GM12878 (cell line): ENCODE results near the gene ZNF783.

Experiments
- EP300 ChIP-seq, 2 experiments: fragments of 150-350 bp in 1 of 2; IDR thresholded peaks; 2 replicates each; pipeline ENCODE4 v1.6.1; 2011 to 2012; ENCODE audit warnings: low read depth in 2 of 2, low read length in 2 of 2, borderline replicate concordance in 1 of 2, improper control_type of control experiment in 1 of 2, inconsistent platforms in 1 of 2; ENCODE audit not compliant: control insufficient read depth in 1 of 2
- GABPA ChIP-seq: IDR thresholded peaks from 2 replicates; pipeline ENCODE4 v1.6.1; 2014; ENCODE audit warnings: antibody characterized with exemption, low read depth, mild to moderate bottlenecking, inconsistent platforms
- KAT2A ChIP-seq: conservative IDR thresholded peaks from 2 replicates; pipeline ENCODE4 v1.6.1; 2011; ENCODE audit warnings: low read depth, low read length; ENCODE audit not compliant: control insufficient read depth
- MAX ChIP-seq: IDR thresholded peaks from 2 replicates; pipeline ENCODE4 v1.6.1; 2012; ENCODE audit warnings: low read depth, low read length, improper control_type of control experiment
- MEF2A ChIP-seq: IDR thresholded peaks from 2 replicates; pipeline ENCODE4 v1.6.1; 2011; ENCODE audit warnings: low read depth, mild to moderate bottlenecking, low read length, moderate library complexity; ENCODE audit not compliant: insufficient read depth
- MTA2 ChIP-seq: fragments of 450-650 bp; IDR thresholded peaks from 2 replicates; pipeline ENCODE4 v1.6.1; 2016; ENCODE audit warnings: low read depth, mild to moderate bottlenecking, moderate library complexity
- NFIC ChIP-seq: IDR thresholded peaks from 2 replicates; pipeline ENCODE4 v1.6.1; 2012; ENCODE audit warnings: low read depth, mild to moderate bottlenecking, inconsistent platforms, low read length, moderate library complexity
- NFYB ChIP-seq: IDR thresholded peaks from 2 replicates; pipeline ENCODE4 v1.6.1; 2011; ENCODE audit warnings: low read depth, mild to moderate bottlenecking, low read length, improper control_type of control experiment, moderate library complexity; ENCODE audit not compliant: insufficient read depth
- NRF1 ChIP-seq: conservative IDR thresholded peaks from 2 replicates; pipeline ENCODE4 v1.6.1; 2011; ENCODE audit warnings: mild to moderate bottlenecking, low read depth, low read length, improper control_type of control experiment
- RAD21 ChIP-seq: IDR thresholded peaks from 2 replicates; pipeline ENCODE4 v1.6.1; 2011; ENCODE audit warnings: mild to moderate bottlenecking, low read depth, low read length, moderate library complexity; ENCODE audit not compliant: insufficient read depth
- TF ChIP-seq, protein P1 (sequence below): fragments of 450-650 bp; IDR thresholded peaks from 2 replicates; pipeline ENCODE4 v1.6.1; 2017; ENCODE audit warnings: mild to moderate bottlenecking
- TF ChIP-seq, protein P2 (sequence below), 3 experiments: IDR thresholded peaks in 2 of 3; conservative IDR thresholded peaks in 1 of 3; 2 replicates each; pipeline ENCODE4 v1.5.1; 2011; ENCODE audit warnings: low read depth in 3 of 3, low read length in 3 of 3, mild to moderate bottlenecking in 3 of 3, control low read depth in 2 of 3, moderate library complexity in 2 of 3, inconsistent platforms in 1 of 3, mixed read lengths in 1 of 3; ENCODE audit not compliant: control insufficient read depth in 2 of 3, insufficient read depth in 1 of 3; ENCODE audit errors: extremely low read depth in 1 of 3

DNA sequence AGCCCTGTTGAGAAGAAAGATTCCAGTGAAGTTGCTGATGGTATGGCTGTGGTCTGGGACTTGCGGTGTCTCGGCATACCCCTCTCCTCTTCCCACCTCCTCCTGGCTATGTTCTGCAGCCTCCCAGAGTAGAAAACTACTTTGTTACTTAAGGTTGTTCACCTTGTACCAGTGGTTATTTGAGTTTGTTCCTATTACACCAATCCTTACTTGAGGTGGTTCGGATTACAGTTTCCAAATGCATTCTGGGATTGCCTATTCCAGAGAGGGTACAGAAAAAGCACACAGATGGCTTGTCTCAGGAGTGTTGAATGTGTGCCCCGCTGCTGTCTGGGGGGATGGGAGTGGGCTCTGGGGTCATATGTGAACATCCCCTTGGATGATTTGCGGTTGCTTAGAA is 6.8 kb upstream of the ZNF783 start:
- TF ChIP-seq, protein P1, sequence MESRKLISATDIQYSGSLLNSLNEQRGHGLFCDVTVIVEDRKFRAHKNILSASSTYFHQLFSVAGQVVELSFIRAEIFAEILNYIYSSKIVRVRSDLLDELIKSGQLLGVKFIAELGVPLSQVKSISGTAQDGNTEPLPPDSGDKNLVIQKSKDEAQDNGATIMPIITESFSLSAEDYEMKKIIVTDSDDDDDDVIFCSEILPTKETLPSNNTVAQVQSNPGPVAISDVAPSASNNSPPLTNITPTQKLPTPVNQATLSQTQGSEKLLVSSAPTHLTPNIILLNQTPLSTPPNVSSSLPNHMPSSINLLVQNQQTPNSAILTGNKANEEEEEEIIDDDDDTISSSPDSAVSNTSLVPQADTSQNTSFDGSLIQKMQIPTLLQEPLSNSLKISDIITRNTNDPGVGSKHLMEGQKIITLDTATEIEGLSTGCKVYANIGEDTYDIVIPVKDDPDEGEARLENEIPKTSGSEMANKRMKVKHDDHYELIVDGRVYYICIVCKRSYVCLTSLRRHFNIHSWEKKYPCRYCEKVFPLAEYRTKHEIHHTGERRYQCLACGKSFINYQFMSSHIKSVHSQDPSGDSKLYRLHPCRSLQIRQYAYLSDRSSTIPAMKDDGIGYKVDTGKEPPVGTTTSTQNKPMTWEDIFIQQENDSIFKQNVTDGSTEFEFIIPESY = no peak
- no peak for TF ChIP-seq NFIC
- TF ChIP-seq KAT2A = no peak
- no peak for TF ChIP-seq GABPA
- no peak for TF ChIP-seq RAD21
- TF ChIP-seq, protein P2, sequence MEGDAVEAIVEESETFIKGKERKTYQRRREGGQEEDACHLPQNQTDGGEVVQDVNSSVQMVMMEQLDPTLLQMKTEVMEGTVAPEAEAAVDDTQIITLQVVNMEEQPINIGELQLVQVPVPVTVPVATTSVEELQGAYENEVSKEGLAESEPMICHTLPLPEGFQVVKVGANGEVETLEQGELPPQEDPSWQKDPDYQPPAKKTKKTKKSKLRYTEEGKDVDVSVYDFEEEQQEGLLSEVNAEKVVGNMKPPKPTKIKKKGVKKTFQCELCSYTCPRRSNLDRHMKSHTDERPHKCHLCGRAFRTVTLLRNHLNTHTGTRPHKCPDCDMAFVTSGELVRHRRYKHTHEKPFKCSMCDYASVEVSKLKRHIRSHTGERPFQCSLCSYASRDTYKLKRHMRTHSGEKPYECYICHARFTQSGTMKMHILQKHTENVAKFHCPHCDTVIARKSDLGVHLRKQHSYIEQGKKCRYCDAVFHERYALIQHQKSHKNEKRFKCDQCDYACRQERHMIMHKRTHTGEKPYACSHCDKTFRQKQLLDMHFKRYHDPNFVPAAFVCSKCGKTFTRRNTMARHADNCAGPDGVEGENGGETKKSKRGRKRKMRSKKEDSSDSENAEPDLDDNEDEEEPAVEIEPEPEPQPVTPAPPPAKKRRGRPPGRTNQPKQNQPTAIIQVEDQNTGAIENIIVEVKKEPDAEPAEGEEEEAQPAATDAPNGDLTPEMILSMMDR (IDR thresholded peaks at IDR 0.05 in 2 of 3, conservative IDR thresholded peaks at IDR 0.05 in 1 of 3; ENCODE audit: control insufficient read depth in 2 of 3, extremely low read depth in 1 of 3, insufficient read depth in 1 of 3, low read depth in 3 of 3, low read length in 3 of 3) = no peak
- no peak for TF ChIP-seq MTA2
- TF ChIP-seq NRF1 = no peak
- no peak for TF ChIP-seq MEF2A
- TF ChIP-seq EP300 (IDR thresholded peaks at IDR 0.05; ENCODE audit: borderline replicate concordance in 1 of 2, control insufficient read depth in 1 of 2, low read depth in 2 of 2, low read length in 2 of 2) = no peak
- TF ChIP-seq MAX = no peak
- no peak for TF ChIP-seq NFYB
